ENCODE data around the gene NCBP3.
A peak's percentile ranks its signal among the peaks of the same experiment; 100 is the strongest.
"Not testable (repeated sequence)": the region's sequence is repeated elsewhere in the genome, so short reads cannot be mapped to it uniquely, and the experiment has no call there.

NCBP3 gene

DNA sequence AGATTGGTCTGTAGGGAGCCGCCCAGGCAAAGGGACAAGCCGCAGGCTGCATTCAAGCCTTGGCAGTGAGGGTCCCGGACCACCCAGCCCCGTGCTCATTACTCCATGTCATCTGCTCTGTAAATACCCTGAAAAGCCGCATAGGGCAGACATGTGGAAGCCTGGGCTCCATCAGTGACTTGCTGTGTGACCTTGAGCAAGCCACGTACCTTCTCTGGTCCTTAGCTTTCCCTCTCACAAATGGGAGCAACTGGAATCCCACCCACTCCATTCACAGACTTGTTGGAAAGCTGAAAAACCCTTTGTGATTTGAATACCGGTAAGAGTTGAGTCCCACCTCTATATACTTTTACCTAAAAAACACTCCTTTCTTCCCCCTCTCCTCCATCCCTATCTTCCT is 34.9 kb upstream of the NCBP3 start:
- DNase-seq: no peak

DNA sequence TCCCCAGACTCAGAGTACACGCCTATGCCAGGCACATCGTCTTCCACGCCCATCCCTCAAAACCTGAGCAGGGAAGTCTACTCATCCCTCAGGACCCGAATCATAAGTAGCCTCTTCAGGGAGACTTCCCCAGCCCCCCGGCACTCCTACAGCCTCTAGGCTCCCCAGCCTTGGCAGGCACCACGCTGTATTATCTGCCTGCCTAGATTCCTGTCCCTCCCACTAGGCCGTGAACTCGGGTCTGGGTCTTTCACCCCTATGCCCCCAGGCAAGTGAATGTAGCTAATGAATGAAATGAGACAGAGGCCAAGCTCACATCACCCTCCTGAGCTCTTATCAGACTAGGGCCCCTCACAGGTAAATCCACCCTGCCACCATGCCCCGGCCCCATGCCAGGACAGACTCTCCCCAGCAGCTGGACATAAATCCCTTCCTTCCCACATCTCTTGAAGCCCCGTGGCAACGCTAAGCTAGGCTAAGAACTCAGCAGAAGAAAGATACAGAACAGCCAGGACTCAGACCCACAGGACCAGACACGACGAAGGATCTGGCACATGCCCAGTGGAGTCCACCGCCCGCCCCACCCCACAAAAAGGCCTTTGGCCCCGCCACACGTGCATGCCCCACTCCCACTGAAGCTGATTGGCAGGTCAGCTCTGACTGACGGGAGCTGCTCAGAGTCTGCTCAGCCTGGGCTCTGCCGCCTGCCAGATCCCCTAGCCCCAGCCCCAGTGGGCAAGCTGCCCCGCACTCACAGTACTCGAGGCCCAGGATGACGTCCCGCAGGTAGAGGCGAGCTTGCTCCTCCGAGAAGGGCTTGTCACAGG is 33.8 kb upstream of the NCBP3 start:
- no peak for DNase-seq

DNA sequence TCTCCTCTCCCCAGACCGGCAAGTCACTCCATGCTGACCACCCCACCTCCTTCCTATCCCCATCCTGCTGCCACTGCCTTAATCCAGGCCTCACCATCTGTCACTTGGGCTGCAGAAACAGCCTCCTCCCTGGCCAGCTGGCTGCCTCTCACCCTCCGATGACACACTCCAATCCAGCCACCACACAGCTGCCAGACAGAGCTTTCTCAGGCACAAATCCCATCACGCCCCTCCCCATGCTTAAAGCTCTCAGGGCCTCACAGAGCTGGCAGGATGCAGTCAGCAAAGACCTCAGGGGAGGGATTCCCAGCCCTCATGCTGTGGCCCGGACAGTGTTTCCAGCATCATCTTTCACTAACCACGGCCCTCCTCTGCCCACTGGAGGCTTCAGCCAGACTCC is 33.1 kb upstream of the NCBP3 start:
- DNase-seq: peak; percentile 75

DNA sequence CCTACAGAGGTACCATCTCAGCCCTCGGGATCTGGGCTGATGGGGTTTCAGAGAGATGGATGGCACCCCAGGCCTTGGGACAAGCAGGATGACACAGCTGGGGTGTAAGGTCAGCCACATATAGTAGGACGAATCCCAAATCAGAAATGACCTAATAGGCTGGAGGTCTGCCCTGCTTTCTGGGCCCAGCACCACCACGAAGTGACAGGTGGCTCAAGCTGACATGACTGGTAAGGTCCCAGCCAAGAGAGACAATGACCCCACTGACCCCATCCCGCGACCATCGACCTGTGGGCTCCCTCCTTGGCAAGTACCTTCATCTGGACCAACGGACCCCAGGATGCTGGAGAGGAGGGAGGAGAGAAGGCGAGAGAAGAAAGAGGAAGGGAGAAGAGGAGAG is 31.2 kb upstream of the NCBP3 start:
- DNase-seq: no peak

DNA sequence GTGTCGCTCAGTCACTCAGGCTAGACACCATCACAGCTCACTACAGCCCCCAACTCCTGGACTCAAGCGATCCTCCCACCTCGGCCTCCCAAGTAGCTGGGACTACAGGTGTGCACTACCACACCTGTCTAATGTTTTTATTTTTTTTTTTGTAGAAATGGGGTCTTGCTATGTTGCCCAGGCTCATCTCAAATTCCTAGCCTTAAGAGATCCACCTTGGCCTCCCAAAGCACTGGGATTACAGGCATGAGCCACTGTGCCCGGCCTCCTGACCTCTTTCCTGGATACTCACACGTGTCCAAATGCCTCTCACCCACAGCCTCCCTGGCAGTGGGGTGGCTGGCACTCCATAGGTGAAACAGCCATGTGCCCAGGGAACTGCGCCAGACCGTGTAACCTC is 29.3 kb upstream of the NCBP3 start:
- no peak for DNase-seq

DNA sequence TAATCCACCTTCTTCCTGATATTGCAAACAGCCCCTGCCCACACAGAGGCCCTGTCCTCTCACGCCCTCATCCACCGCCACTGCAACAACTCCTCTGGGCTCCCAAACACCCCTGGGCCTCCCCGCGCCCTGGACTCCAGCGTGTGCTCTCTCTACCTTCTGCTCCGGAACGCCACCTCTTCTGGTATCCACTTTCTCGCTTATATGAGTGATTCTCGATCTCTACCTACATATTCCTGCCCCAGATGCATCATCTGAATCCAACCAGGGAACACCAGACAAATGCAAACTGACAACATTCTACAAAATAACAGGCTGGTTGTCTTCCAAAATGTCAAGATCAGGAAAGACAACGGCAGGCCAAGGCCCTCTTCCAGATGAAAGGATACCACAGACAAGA is 27.8 kb upstream of the NCBP3 start:
- no peak for DNase-seq

DNA sequence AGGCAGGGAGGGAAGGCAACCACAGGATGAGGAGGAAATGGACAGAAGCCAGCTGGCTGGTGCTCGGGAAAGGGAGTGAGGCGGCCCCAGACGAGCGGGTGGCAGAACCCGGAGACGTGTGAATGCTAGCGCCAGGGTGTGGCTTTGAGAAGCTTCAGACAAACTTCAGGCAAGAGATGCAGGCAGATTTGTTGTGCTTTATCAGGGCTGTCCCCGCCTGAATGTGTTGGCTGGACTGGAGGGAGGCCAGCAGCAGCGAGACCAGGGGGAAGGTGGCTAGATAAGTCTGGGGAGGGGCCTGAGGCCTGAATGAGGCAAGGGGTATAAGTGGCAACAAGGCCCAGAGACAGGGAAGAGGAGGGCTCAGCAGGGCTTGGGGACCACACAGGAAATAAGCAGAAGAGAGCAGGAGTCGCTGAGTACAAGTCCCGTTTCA is 24.8 kb upstream of the NCBP3 start:
- no peak for DNase-seq

DNA sequence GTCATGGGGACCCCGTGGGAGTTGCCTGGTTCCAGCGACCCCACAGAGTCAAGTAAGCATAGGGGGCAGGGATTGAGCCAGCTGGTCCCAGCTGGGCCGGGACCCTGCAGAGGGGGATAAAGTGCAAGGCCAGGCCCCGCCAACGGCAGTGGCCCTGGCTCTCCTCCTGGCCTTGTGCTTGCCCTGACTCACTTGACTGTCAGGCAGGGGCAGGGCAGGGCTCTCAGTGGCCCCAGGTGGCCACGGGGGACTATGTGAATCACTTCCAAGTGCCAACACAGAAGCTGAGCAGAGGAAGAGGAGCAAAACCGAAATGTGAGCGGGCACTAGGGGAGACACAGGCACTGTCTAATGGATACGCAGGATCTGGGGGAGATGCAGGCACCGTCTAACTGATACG is 21.6 kb upstream of the NCBP3 start:
- no peak for DNase-seq

DNA sequence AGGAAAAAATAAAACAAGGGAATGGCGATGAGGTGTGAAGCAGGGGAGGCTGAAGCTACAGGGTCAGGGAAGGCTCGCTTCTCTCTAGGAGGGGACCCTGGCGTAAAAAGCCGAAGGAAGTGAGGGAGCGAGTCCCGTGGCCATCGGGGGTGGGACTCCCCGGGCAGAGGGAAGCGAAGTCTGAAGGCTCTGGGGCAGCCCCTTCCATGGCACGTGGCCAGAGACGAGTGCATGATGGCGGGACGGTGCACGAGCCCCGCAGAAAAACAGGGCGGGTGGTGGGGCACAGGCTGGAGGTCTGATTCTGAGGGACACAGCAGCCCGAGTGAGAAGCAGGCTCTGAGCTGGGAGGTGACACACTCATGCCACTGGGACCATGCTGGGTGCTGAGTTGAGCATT is 21.1 kb upstream of the NCBP3 start:
- no peak for DNase-seq

DNA sequence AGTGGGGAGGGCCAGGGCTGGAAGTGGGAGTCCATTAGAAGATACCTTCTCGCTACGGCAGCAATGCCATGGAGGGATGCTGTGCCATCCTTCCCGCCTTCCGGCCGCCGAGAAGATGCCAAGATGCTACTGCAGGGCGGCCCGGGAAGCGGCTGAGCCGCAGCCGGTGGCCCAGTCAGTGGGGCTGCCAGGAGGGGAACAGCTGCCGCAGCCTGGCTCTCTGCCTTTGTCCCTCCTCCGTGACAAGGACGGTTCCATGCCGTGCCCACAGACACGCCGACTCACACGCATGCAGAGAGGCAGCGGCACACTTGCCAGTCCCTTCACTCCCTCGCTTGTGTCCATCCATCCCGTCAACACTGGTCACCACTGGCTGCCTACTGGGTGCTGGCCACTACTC is 20.2 kb upstream of the NCBP3 start:
- peak; percentile 72 for DNase-seq

DNA sequence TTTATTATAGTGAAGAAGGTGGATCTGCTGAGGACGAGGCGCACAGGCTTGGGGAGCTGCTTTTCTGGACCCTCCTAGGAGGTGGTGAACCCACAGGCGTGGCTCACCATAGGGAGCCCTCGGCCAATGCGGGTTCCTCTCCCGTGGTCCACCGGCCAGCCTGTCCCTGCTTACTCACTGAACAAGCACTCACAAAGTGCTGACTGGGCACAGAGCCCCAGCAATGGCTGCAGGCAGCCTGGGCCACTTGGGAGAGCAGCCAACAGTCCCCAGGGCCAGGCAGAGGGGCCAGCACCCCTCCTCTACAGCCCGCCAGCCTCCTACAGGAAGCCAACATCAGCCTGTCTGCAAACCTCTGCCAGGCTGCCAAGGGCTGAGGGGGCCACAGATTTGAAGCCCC is 19.1 kb upstream of the NCBP3 start:
- no peak for DNase-seq

DNA sequence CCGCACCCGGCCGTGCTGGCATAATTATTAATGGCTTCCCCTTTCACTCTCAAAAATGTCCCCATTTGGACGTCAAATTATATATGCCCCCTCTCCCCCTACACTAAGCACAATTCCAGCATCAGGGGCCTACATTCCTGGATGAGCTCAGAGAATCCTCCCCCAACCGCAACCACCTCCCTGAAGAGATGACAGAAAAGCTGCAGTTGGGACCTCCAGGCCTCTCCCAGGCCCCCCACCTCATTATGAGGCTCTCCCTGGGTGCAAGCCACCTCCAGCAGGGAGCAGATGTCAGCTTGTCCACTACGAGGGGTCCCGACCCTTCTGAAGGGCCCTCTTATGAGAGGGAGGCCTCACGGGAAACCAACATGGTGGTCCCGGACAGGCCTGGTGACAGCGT is 18.5 kb upstream of the NCBP3 start:
- DNase-seq: no peak

DNA sequence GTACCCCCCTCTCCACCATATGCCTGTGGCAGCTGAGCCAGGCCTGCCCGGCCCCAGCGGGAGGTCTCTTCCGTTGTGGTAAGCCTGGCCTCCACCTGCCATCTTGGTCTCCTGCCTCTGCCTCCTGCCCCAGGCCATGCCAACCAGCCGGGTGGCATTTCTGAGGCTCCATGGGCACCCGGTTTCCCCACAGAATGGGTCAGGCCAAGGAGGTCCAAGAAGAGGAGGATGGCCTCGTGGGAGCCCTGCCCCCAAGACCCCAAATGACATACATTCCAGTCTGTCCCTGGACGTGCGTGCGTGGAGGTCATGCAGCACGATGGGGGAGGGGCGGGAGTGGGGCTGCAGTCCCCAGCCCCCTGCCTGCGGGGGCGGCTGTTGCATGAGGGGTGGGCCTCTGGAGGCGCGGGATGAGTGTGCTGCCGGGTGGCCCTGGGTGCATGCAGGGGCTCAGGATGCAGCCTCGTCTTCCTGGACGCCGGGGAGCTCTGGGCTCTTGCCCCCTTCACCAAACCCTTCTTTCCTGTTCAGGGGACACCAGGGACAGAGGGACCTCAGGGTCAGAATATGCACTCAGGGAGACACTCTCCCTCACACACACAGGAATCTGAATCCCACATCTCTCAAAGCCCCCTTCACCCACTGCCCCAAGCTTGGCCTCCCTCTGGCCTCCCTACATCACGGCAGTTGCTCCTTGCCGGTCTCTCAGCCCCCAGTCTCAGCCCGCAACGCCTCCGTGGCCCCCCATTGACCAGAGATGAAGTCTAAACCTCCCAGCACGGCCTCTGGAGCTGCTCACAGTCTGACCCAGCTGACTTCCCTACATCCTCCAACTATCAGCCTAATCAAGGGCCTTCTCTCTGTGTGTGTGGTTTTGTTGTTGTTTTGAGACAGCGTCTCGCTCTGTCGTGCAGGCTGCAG is 16.0 kb upstream of the NCBP3 start:
- peak; percentile 41 for DNase-seq

DNA sequence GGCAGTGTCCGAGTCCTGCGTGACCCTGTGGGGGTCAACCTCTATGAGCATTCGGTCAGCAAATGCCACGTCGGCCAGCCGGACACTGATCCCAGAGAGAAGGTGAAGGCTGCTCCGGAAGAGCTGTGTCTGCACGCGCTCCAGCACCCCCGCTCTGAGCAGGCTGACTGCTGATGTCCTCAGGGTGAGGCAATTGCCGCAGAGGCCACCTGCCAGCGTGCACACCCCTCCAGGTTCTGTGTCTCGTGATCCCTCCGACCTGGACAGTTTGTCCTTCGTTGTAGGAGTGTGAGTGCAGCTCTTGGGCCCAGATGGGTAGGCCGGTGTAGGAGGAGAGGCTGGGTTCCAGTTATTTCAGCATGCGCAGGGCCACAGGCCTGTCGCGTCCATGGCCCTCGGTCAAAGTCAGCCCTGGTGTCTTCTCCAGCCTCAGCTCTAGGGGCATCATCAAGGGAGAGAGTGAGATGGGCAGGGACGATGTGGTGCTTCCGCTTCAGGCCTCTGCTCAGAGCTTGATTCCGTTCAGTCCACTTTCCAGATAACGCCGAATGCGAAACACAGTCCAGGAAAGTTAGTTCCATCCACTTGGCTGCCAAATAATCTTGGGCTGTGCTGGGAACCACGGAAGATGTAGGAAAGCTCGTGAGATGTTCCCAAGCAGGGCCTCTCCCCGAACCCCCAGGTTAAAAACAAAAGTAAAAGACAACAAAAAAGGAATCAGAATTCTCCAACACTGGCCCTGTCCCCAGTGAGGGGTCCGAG is 15.1 kb upstream of the NCBP3 start:
- peak; percentile 32 for DNase-seq

DNA sequence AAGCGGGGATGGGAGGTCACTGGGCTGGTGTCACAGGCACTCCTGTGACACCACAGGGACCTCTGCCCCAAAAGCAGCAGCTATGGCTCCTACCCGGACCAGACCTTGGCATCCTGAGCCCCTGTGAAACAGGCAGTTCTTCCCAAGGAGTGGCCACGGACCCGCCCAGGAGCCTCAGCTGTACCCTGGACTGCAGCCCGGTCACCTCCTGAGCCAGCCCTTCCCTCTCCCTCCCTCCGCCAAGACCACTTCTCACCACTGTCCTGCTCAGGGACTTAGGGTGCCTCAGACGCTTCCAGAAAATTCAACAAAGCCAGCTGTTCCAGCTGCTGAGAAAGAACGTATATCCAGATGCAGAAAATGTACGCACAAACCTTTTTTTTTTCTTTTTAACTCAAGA is 13.9 kb upstream of the NCBP3 start:
- DNase-seq: peak; percentile 80

DNA sequence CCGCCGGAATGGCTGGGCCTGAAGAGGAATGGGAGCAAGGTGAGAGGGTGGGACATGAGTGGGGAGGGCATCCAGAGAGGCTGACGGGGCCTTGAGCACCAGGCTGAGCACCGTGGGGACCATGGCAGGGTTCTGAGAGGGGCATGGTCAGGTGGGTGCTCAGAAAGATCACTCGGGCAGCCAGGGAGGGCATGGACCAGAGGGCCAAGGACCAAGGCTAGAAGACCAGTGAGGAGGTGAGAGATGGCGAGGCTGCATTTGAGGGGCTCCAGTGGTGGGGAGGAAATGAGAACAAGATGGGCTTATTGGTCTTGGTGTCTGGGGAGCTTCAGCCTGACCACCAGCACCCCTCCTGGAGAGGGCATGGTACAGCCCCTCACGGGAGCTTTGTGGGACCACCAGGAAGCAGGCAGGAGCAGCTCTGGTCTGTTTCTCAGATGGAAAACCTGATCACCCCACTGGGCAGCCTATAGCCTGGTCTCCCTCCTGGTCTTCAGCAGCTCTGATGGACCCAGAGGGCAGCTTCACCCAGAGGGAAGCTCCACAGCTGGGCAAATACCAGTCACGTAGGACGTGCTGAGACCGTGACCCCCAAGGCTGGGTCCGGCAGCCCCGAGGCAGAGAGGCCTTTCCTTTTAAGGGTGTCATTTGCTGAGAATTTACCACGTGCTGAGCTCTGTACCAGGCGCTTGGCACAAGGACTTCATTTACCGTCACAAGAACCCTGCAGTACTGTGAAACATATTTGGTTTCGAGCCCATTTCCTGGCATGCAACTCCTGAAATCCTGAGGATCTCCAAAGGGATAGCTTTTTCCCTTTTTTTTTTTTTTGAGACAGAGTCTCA is 11.4 kb upstream of the NCBP3 start:
- peak; percentile 40 for DNase-seq

DNA sequence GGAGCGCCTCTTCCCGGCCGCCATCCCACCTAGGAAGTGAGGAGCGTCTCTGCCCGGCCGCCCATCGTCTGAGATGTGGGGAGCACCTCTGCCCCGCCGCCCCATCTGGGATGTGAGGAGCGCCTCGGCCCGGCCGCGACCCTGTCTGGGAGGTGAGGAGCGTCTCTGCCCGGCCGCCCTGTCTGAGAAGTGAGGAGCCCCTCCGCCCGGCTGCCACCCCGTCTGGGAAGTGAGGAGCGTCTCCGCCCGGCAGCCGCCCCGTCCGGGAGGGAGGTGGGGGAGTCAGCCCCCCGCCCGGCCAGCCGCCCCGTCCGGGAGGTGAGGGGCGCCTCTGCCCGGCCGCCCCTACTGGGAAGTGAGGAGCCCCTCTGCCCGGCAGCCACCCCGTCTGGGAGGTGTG is 8.2 kb upstream of the NCBP3 start:
- DNase-seq: not testable (repeated sequence)

DNA sequence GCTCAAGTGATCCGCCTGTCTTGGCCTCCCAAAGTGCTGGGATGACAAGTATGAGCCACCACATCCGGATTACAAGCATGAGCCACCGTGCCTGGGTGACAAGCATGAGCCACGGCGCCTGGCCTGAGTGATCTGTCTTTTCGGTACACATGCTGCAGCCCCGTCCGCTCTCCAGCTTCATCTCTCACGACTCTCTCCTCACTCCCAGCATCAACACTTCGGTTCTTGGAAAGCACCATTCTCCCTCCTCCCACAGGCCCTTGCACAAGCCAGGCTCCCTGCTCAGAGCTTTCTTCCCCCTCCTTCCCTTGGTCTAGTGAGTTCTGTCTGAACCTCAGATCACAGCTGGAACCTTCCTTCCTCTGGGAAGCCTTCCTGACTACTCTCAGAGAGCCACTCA is 6.5 kb upstream of the NCBP3 start:
- peak; percentile 41 for DNase-seq

DNA sequence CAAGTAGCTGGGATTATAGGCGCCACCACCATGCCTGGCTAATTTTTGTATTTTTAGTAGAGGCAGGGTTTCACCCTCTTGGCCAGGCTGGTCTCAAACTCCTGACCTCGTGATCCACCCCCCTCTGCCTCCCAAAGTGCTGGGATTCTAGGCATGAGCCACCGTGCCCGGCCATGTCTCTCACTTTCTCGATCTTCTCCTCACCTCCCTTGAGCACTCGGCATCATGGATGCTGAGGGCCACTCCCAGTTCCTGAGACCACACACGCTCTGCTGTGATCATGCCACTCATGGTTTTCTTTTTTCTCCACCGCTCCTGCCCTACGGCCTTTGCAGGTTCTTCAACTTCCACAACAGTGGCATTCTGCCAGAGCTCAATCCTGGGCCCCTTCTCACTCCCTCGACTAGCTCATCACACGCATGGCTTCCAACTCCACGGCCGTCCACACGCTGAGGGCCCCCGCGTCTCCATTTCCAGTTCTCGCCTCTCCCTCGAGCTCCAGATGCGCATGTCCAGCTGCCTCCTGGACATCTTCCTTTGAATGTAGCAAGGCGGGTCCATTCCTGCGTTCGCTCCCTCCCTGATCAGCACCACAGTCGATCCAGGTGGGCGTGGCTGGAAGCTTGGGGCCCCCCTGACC is 5.5 kb upstream of the NCBP3 start:
- DNase-seq: peak; percentile 50

DNA sequence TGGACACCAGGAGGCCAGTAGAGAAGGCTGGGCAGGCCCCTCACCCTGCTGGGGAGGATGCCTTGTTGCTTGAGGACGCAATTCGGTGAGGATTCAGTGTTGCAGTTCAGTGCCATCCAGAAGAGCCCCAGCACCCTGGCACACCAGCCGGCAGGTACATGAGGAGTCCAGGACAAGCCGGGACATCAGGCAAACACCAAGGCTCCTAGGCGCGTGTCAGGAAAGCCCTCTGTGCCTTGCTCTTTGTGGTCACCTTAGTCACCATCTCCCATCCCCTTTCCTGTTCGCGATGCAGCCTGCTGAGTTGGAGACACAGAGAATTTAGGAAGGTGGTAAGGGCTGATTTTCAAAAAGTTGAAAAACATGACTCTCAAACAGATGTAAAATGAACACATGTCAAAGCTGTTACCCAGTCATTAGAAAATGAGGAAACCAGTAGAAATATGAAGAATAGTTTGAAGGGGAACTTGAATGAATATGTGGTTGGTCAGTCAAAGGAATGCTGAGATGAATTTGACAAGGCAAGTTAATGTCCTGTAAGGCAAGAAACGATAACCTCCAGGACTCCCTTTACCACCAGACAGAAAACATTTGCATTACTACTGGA is 2.3 kb upstream of the NCBP3 start:
- no peak for DNase-seq

DNA sequence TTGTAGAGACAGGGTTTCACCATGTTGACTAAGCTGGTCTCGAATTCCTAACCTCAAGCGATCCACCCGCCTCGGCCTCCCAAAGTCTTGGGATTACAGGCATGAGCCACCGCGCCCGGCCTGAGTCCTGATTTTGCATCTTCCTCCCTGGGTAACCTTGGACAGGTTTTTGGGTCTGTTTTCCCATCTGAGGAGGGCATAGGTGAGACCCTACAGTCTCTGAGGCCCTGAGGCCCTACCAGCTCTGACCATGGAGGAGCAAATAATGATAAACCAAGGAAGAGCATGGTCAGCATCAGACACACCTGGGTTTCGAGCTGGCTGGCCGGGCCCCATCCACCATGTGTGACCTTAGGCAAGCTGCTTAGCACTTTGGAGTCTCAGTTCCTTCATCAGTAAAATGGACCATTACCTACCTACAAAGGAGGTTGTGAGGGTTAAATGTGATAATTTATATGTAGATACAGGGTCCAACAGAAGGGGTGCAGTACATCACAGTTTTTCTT is 1.2 kb upstream of the NCBP3 start:
- no peak for DNase-seq

Measured in right forelimb (tissue), 1 donor.